ENCODE results near the gene PRR22.
"Not testable (repeated sequence)": the region's sequence is repeated elsewhere in the genome, so short reads cannot be mapped to it uniquely, and the experiment has no call there.

The PRR22 gene

DNA sequence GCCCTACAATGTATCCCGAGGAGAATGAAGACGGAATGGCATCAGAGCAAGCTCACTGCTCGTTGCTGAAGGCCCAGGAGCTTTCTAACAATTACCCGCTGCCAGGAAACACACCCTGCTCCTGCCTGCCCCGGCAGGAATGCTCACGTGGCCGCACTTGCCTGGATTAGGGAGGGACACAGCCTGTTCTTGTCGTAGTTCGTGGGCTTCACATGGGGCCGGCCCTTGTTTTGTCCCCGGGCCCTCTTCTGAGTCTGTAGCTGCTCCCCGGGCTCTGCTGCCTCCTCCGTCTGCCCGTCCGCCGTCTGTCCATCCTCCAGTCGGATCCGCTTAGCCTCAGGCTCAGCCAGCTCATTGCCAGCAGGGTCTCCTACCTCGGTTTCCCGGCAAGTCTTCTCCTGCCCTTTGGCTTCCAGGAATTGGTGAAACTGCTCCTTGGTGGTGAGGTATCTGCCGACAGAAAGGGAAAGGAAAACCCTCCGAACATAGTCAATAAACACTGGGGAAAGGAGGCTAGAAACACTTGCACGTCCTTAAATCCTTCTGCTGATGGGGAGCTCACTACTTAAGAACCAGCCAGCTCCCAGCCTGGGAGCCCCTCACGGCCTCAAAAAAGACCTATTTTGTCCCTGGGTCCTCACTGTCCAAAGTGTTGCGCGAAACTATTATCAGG is 5.5 kb upstream of the PRR22 start:
- no peak for DNase-seq

- no peak for DNase-seq
These were observed 4.8 kb upstream of the PRR22 start for GRCh38 chr19:5789351-5789761.

- no peak for DNase-seq
These were observed 3.9 kb upstream of the PRR22 start for GRCh38 chr19:5788422-5788821.

DNA sequence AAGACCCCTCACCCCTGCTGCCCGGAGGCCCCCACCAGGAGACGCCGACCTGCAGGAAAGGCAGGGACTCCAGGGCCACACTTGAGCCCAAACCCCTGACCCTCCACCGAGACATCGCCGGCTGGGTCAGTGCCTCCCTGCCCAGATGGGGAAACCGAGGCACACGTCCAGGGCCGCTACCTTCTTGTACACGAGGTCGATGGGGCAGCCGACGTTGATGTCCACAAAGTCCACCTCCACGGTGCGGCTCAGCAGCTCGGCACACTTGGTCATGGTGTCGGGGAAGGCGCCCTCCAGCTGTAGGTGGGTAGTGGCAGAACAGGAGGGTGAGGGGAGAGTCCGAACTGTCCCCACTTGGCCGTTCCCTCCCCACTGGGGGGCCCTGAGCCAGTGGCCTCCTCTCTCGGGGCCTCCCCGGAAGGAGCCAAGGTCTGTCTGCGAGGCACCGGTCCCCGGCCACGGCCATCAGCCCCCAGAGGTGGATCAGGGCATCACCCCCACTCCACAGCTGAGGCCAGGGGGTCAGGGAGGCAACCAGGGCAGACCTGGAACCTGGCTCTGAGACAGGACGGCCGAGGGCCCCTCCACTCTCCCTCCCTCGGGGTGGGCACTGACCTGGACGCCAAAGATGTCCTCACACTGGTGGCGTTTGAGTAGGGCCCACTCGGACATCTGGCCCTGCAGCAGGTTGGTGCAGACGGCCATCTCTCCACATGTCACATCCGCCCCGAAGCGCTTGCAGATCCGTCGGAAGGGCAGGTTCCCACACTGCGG is 3.0 kb upstream of the PRR22 start:
- DNase-seq: no peak

GRCh38 chr19:5786593-5787408 is 2.3 kb upstream of the PRR22 start:
- DNase-seq: no peak

GRCh38 chr19:5785423-5785822 is 877 bp upstream of the PRR22 start:
- no peak for DNase-seq

DNA sequence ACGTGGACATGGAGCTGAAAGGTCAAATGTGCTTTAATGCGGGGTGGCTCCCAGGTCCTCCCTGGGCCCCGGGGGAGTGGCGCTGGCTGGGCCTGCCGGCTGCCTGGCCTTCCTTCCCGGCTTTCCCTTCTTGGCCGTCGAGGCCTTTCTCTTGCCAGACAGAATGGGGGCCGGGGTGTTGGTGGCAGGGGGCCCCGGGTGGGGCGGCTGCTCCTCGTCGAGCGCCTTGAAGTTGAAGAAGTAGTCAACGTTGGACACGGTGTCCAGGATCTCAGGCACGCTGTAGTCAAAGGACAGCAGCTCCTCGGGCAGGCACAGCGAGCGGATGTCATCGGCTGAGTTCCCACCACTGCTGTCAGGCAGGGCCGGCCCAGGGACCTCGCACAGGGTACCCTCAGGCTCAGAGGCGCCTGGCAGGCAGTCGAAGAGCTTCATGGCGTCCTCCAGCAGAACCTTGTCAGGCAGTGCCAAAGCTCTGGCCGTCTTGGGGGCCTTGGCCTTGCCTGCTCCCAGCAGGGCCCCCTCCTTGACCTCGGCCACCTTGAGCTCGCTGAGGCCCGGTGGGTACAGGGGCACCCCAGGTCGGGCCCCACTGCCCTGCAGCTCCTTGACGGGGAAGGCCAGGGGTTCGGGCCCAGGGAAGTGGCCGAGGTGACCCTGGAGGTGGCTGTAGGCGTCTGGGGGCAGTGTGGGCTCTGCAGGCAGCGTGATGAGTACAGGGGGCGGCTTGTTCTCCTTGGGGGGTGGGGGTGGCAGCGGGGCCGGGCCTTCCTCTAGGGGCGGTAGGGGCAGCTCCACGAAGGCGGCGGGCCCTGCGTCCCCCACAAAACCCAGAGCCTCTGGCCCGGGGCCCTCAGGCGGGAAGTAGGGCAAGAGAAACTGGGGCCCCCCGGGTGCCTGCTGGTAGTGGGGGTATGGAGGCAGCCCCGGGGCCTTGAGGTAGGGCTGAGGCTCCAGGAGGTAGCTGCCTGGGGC is 1.3 kb downstream of the PRR22 start:
- DNase-seq: no peak

DNA sequence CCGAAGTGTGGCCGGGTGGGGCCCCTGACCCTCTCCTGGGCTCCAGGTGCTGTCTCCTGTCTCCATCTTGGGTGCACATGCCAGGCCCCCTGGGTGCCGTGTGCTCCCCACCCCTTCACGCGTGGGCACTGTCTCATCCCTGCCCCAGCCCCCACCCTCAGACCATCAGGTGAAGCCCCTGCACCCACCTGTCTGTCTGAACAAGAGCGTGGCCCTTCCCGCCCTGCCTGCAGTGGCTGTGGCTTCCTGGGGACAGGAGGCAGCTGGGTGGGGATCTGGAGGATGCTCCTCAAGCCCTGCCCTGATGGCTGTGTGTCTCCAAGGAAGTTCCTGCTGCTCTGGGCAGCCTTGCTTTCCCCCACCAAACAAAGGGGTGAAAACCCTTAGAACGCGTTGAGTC is 2.2 kb downstream of the PRR22 start:
- DNase-seq: no peak

GRCh38 chr19:5780916-5781315 is 3.6 kb downstream of the PRR22 start:
- not testable (repeated sequence) for DNase-seq

GRCh38 chr19:5778402-5778801 is 6.1 kb downstream of the PRR22 start:
- no peak for DNase-seq

DNA sequence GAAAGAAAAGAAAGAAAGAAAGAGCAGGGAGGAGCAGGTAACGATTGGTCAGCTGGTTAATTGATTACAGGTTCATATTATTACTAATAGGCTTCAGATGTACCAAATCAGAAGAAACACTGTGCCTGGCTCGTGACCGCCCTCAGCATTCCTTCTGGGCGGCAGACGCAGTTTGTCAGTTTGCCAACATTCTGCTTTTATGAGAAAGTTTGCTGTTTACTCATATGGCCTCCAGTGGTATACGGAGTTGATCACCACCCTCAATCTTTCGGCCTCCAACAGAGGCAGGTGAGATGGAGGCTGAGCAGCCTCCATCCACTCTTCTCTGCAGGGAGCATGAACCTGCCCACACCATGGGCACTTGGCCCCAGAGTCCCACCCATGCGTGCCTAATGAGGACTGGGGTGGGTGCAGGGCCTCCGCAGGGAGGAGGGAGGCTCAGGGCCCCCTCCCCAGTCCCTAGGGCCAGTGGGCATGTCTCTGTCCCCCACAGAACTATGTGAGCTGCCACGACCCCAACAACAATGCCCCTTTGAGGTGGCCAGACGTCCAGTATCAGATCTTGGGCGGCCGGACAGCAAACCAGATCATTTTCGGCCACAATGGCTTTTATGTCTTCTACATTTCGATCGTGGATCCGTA is 8.8 kb downstream of the PRR22 start:
- no peak for DNase-seq

- no peak for DNase-seq
These were observed 9.6 kb downstream of the PRR22 start for GRCh38 chr19:5774921-5775320.

- no peak for DNase-seq
These were observed 11.3 kb downstream of the PRR22 start for GRCh38 chr19:5773276-5773675.

DNA sequence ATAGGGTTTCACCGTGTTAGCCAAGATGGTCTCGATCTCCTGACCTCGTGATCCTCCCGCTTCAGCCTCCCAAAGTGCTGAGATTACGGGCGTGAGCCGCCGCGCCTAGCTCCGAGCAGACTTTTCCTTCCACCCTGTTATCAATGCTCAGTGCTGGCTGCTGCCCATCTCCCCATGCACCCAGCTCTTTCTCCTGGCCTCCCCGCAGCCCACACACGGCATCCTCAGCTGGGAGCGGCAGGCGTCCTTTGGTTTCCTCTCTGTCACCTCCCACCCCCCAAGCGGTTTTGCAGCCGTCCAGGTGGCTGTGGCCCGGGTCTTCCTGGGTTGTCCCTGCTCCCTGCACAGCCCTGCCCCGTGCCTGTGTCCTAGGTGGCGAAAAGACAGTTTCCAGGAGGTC is 12.1 kb downstream of the PRR22 start:
- DNase-seq: no peak

- DNase-seq: no peak
These were observed 16.6 kb downstream of the PRR22 start for GRCh38 chr19:5767949-5768348.

GRCh38 chr19:5765220-5765619 is 19.3 kb downstream of the PRR22 start:
- no peak for DNase-seq

GRCh38 chr19:5762608-5763217 is 21.8 kb downstream of the PRR22 start:
- no peak for DNase-seq

DNA sequence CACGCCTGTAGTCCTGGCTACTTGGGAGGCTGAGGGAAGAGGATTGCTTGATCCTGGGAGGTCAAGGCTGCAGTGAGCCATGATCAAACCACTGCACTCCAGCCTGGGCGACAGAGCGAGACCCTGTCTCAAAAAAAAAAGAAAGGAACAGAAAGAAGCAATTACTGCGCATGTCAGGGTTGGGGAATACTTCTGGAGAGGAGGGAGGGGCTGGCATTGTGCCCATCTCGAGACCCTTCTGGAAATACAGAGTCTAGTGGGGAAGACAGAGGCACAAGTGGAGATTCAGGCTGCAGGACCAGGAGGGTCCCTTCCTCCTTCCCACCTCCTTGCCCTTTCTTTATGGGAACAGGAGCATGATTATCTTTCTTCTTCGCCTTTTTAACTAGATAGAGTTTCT is 30.8 kb downstream of the PRR22 start:
- no peak for DNase-seq

DNA sequence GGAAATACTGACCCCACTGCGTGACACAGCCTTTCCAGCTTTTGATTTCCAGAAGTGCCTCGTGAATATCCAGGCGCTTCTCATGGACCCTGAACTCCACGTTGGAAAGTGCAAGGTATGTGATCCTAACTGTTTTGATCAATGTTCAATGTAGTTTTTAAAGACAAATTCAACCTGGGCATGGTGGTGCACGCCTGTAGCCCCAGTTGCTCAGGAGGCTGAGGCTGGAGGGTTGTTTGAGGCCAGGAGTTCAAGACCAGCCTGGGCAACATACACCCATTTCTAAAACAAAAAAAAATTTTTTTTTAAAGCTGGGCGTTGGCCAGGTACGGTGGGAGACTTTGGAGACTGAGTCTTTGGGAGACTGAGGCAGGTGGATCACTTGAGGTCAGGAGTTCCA is 32.8 kb downstream of the PRR22 start:
- no peak for DNase-seq

DNA sequence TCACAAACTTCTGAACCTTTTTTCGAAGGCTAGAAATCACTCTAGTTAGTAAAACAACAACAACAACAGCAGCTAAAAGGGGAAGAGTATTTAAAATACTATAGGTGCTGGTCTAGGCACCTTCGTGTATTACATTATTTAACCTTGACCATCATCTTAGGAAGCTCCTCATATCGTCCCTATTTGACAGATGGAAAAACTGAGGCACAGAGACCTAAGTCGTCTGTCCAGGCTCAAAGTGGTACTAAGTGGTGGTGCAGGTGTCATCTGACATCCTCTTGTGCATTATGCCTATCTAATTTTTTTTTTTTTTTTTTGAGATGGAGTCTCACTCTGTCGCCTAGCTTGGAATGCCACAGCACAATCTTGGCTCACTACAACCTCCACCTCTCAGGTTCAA is 35.0 kb downstream of the PRR22 start:
- DNase-seq: no peak

- not testable (repeated sequence) for DNase-seq
These were observed 35.6 kb downstream of the PRR22 start for GRCh38 chr19:5748920-5749319.

- not testable (repeated sequence) for DNase-seq
These were observed 39.5 kb downstream of the PRR22 start for GRCh38 chr19:5744999-5745398.
